Activated T-cell treated with anti-CD3 and anti-CD28 coated beads, Interleukin-2, amount 50 U/mL, for 72 hours (primary cell): Measurements from ENCODE around the gene VASP. TPM values are rescaled to one million over a fixed set of nuclear protein-coding genes. Genes with fewer than 3 reads are reported as not detected.

Experiments
- ATAC-seq, 2 donors: fragments of 150-1000 bp; cut with Tn5 transposase; replicated peaks in 1 of 2; 2 replicates each; pipeline ENCODE4 v1.10.0; 2021; ENCODE audit warnings: moderate library complexity in 2 of 2, mild to moderate bottlenecking in 1 of 2
- DNase-seq, 2 donors: peaks; one replicate each; pipeline ENCODE4 v3.0.0; 2021 to 2022; ENCODE audit warnings: mixed read lengths in 1 of 2
- H3K27ac Mint-ChIP-seq: one replicate; pipeline ENCODE4 v1.8.0; 2022; ENCODE audit warnings: mild to moderate bottlenecking, moderate library complexity, mixed read lengths
- H3K27me3 Mint-ChIP-seq: one replicate; pipeline ENCODE4 v1.8.0; 2022; ENCODE audit warnings: low read depth, mixed read lengths
- H3K36me3 Mint-ChIP-seq, 2 donors: one replicate each; pipeline ENCODE4 v1.8.0; 2022; ENCODE audit warnings: mixed read lengths in 2 of 2, mild to moderate bottlenecking in 1 of 2; ENCODE audit not compliant: insufficient read depth in 2 of 2
- H3K4me1 Mint-ChIP-seq: one replicate; pipeline ENCODE4 v1.8.0; 2022; ENCODE audit warnings: low read depth, mixed read lengths
- H3K4me3 Mint-ChIP-seq, 2 donors: one replicate each; pipeline ENCODE4 v1.8.0; 2022; ENCODE audit warnings: mild to moderate bottlenecking in 2 of 2, mixed read lengths in 2 of 2, moderate library complexity in 2 of 2
- H3K9me3 Mint-ChIP-seq, 2 donors: one replicate each; pipeline ENCODE4 v1.8.0; 2022; ENCODE audit warnings: mixed read lengths in 2 of 2
- total RNA-seq, 2 donors: library from RNA; stranded (reverse); gene quantifications; one replicate each; pipeline ENCODE4 v1.2.3, GENCODE V29; 2022

The VASP gene
- total RNA-seq, 2 donors from 2014 or later: 120 to 133 TPM

- peaks cover 1 to 3% of the 10 kb centered on the region in 2 donors for H3K36me3 Mint-ChIP-seq
- peaks cover 25% of the 10 kb centered on the region for H3K27me3 Mint-ChIP-seq
- H3K9me3 Mint-ChIP-seq: no peaks in the 10 kb centered on the region
- peak in 1 of 2 donors; percentile 6 for ATAC-seq
- peaks cover 44% of the 10 kb centered on the region for H3K4me1 Mint-ChIP-seq
- peak; percentile 34 to 42 for DNase-seq
- H3K4me3 Mint-ChIP-seq: peak overlapping the region; percentile 95 to 97
- H3K27ac Mint-ChIP-seq: peak overlapping the region; percentile 89
Measured at GRCh38 chr19:45469945-45470761, 37.1 kb upstream of the VASP start.

GRCh38 chr19:45470762-45471081 is 36.6 kb upstream of the VASP start:
- Mint-ChIP-seq H3K27me3 (peaks cover 31% of the 10 kb centered on the region), H3K36me3 (peaks cover 1 to 3% of the 10 kb centered on the region in 2 donors), H3K4me1 (peaks cover 48% of the 10 kb centered on the region), H3K27ac (no peak overlapping the region), H3K4me3 (peak overlapping the region; percentile 95 to 97), H3K9me3 (no peaks in the 10 kb centered on the region)
- no peak for ATAC-seq
- DNase-seq: no peak

GRCh38 chr19:45471111-45471930 is 36.0 kb upstream of the VASP start:
- DNase-seq (no peak), ATAC-seq (no peak)
- Mint-ChIP-seq H3K4me3 (peak overlapping the region in 1 of 2 donors; percentile 1), H3K4me1 (peaks cover 48% of the 10 kb centered on the region), H3K36me3 (peaks cover 1 to 3% of the 10 kb centered on the region in 2 donors), H3K27me3 (peaks cover 33% of the 10 kb centered on the region), H3K27ac (no peak overlapping the region), H3K9me3 (no peaks in the 10 kb centered on the region)

GRCh38 chr19:45471931-45472562 is 35.2 kb upstream of the VASP start:
- no peak for DNase-seq
- Mint-ChIP-seq H3K9me3 (no peaks in the 10 kb centered on the region), H3K4me3 (peak overlapping the region in 1 of 2 donors; percentile 1), H3K27me3 (peaks cover 40% of the 10 kb centered on the region), H3K36me3 (peaks cover 1 to 3% of the 10 kb centered on the region in 2 donors), H3K27ac (no peak overlapping the region), H3K4me1 (peaks cover 49% of the 10 kb centered on the region)
- no peak for ATAC-seq

- H3K4me1 Mint-ChIP-seq: peaks cover 50% of the 10 kb centered on the region
- peaks cover 43% of the 10 kb centered on the region for H3K27me3 Mint-ChIP-seq
- H3K4me3 Mint-ChIP-seq: peak overlapping the region in 1 of 2 donors; percentile 63
- no peaks in the 10 kb centered on the region for H3K9me3 Mint-ChIP-seq
- ATAC-seq (no peak), DNase-seq (no peak)
- no peak overlapping the region for H3K27ac Mint-ChIP-seq
- H3K36me3 Mint-ChIP-seq: peaks cover 1 to 3% of the 10 kb centered on the region in 2 donors
Measured at GRCh38 chr19:45472563-45473366, 34.5 kb upstream of the VASP start.

- DNase-seq: no peak
- Mint-ChIP-seq H3K9me3 (no peaks in the 10 kb centered on the region), H3K4me1 (peaks cover 50% of the 10 kb centered on the region), H3K27me3 (peaks cover 43% of the 10 kb centered on the region), H3K27ac (no peak overlapping the region), H3K4me3 (no peak overlapping the region), H3K36me3 (peaks cover 1 to 3% of the 10 kb centered on the region in 2 donors)
- ATAC-seq: no peak
Measured at GRCh38 chr19:45473367-45473681, 34.0 kb upstream of the VASP start.

GRCh38 chr19:45473682-45474605 is 33.3 kb upstream of the VASP start:
- H3K36me3 Mint-ChIP-seq: peaks cover 1 to 3% of the 10 kb centered on the region in 2 donors
- ATAC-seq (no peak), DNase-seq (no peak)
- no peak overlapping the region for H3K27ac Mint-ChIP-seq
- peaks cover 50% of the 10 kb centered on the region for H3K4me1 Mint-ChIP-seq
- peaks cover 43% of the 10 kb centered on the region for H3K27me3 Mint-ChIP-seq
- H3K9me3 Mint-ChIP-seq: no peaks in the 10 kb centered on the region
- no peak overlapping the region for H3K4me3 Mint-ChIP-seq

GRCh38 chr19:45474606-45475521 is 32.4 kb upstream of the VASP start:
- no peak overlapping the region for H3K27ac Mint-ChIP-seq
- no peak for ATAC-seq
- H3K9me3 Mint-ChIP-seq: no peaks in the 10 kb centered on the region
- H3K27me3 Mint-ChIP-seq: peaks cover 43% of the 10 kb centered on the region
- no peak for DNase-seq
- no peak overlapping the region for H3K4me3 Mint-ChIP-seq
- peaks cover 1 to 3% of the 10 kb centered on the region in 2 donors for H3K36me3 Mint-ChIP-seq
- H3K4me1 Mint-ChIP-seq: peaks cover 55% of the 10 kb centered on the region

GRCh38 chr19:45475537-45476291 is 31.6 kb upstream of the VASP start:
- ATAC-seq (no peak), DNase-seq (no peak)
- Mint-ChIP-seq H3K27me3 (peaks cover 43% of the 10 kb centered on the region), H3K9me3 (no peaks in the 10 kb centered on the region), H3K27ac (peak overlapping the region; percentile 23), H3K36me3 (peaks cover 1 to 3% of the 10 kb centered on the region in 2 donors), H3K4me3 (no peak overlapping the region), H3K4me1 (peaks cover 46% of the 10 kb centered on the region)

GRCh38 chr19:45476304-45476703 is 31.0 kb upstream of the VASP start:
- ATAC-seq: no peak
- Mint-ChIP-seq H3K36me3 (peaks cover 1 to 3% of the 10 kb centered on the region in 2 donors), H3K27me3 (peaks cover 43% of the 10 kb centered on the region), H3K4me1 (peaks cover 45% of the 10 kb centered on the region), H3K9me3 (no peaks in the 10 kb centered on the region), H3K4me3 (peak overlapping the region in 1 of 2 donors; percentile 55), H3K27ac (no peak overlapping the region)
- no peak for DNase-seq
